IPS-18c (cell line): ENCODE results near the gene LY6G6D.

Source experiments
- H3K4me3 ChIP-seq: 2 replicates; pipeline ENCODE4 v1.7.0; 2013; ENCODE audit warnings: low read depth, mild to moderate bottlenecking, low read length, moderate library complexity; ENCODE audit not compliant: insufficient read depth
- H3K9me3 ChIP-seq: one replicate; pipeline ENCODE4 v1.6.1; 2013; ENCODE audit warnings: mild to moderate bottlenecking, low read length, moderate library complexity; ENCODE audit not compliant: control insufficient read depth, insufficient read depth

Gene LY6G6D

GRCh38 chr6:31710523-31711219 is 4.5 kb upstream of the LY6G6D start:
- Histone ChIP-seq H3K4me3 (no peak overlapping the region), H3K9me3 (no peaks in the 10 kb centered on the region)

DNA sequence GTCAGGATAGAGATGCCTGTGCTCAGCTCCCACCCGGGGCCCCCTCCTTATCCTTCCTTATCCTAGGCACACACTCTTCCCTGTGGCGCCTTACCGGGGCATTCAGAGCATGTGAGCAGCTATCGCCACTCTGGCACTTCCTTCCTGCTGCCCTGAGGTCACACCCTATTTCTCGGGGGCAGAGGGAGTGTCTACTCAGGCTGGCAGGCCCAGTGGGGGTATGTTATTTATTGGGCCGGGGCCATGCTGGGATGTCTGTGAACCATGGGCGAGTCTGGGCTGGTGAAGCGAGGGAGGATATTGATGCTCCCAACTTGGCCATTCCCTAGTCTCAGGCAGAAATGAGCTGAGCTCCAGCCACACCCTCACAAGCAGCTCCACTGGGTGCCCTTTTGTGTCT is 3.9 kb upstream of the LY6G6D start:
- H3K4me3 ChIP-seq, result no peak overlapping the region
- H3K9me3 ChIP-seq, result no peaks in the 10 kb centered on the region

- Histone ChIP-seq H3K4me3 (no peak overlapping the region), H3K9me3 (no peaks in the 10 kb centered on the region)
These were observed 2.9 kb upstream of the LY6G6D start for GRCh38 chr6:31712296-31712695.

DNA sequence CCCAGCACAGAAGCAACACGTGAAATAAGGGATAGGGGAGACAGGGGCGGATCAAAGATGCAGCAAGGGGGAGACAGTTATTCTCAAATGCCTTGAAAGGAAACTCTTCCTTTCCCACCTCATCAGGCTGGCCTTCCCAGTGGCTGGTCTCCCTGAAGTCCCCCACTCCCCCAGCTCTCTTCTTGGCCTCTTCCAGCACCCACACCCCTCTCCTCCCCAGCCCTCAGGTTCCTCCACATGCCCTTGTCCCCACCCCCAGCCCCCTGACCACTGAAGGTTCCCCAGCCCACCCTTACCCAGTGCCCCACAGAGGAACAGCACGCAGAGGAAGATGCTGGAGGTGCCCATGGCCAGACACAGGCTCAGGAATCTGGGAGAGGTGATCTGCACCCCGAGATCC is 1.7 kb upstream of the LY6G6D start:
- Histone ChIP-seq H3K9me3 (no peaks in the 10 kb centered on the region), H3K4me3 (no peak overlapping the region)

DNA sequence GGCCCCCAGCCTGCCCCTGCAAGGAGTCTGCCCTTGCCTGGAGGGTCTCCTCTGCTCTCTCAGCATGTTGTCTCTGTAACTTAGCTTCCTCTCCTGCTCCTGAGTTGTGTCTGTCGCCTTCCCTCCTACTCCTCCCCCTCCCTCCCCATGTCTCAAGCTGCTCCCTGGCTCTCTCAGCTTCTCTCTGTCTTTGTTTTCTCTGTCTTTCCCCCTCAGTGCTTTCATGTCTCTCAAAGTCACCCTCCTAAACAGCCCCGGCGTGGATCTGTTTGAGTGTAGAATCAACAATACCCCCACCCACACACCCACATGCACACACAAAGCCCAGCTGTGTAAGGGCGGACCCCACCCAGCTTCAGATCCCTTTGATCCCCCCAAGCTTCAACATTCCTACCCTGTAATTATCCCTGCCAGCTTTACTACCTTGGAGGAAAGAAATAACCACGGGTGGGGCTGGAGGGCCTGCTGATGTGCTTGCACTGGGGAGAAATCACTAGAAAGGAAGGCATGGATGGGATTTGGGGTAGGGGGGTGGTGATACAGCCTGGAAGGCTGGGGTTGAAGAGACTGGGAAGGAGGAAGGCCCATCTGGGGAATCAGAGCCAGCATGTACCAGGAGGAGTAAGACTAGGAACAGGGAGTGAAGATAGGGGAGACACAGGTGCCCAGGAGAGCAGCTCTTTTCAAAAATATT is 1.0 kb upstream of the LY6G6D start:
- Histone ChIP-seq H3K9me3 (no peaks in the 10 kb centered on the region), H3K4me3 (no peak overlapping the region)

DNA sequence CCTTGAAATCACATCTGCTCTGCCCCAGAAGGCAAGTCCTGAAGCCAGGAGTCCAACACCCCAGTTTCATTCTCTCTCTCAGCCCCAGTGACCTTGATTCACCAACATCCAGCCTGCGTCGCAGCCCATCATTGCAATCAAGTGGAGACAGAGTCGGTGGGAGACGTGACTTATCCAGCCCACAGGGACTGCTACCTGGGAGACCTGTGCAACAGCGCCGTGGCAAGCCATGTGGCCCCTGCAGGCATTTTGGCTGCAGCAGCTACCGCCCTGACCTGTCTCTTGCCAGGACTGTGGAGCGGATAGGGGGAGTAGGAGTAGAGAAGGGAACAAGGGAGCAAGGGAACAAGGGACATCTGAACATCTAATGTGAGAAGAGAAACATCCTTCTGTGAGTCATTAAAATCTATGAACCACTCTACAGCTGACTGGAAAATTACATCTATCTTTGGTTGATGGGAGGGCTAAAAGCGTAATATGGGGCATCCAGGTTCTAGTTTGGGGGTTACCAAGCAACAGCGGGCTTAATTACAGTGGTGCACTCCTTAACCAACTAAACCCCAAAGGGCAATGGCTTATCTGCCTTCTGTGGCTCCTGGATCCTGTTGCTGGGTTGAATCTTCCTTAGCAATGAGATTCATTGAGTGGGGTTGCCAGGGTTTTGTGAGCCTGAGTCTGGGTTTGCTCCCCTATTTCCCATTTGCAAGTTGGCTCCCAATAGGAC is 2.5 kb downstream of the LY6G6D start:
- H3K9me3 ChIP-seq, result no peaks in the 10 kb centered on the region
- H3K4me3 ChIP-seq, result no peak overlapping the region

GRCh38 chr6:31718265-31718664 is 3.1 kb downstream of the LY6G6D start:
- Histone ChIP-seq H3K4me3 (no peak overlapping the region), H3K9me3 (no peaks in the 10 kb centered on the region)

DNA sequence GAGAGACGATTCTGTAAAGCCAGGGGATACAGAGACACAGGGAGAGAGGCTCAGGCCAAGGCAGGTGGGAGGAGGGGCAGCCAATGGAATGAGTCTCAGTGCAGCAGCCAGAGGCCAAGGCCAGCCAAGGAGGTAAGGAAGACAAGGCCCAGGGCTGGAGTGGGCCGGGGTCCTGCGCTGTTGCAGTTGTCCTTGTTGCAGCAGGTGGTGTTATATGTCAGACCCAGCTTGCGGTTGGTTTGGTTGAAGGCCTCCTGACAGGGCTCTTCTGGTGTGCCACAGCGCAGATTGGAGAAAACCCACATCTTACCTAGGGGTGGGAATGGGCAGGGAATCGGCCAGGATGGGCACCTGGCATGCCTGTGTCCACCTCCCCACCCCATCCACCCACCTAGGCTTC is 3.9 kb downstream of the LY6G6D start:
- no peaks in the 10 kb centered on the region for H3K9me3 ChIP-seq
- H3K4me3 ChIP-seq, result no peak overlapping the region

DNA sequence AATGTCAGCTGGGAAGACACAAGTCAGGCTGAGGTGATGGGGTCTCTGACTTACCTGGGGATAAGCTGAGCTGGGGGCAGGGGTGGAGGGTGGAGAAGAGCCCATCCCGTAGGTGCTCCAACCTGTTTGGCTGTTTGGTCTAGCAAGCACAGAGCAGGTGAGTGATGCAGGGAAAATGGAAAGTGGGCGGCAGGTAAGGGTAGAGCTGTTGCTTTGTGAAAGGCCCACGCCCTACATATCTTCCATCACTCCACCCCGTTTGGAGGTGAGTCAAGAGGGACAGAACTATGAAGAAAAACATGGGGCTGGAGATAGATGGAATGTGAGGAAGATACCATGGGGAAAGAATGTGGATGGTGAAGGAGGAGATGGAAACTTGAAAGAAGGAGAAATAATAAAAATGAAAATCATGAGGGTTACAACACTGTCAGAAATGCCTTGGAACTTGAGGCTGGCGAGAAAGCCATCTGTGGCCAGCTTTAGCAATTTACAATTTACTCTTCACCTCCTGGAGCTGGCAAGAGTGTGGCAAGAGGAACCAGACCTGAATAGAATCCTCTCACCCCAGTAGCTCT is 5.1 kb downstream of the LY6G6D start:
- H3K4me3 ChIP-seq, result no peak overlapping the region
- H3K9me3 ChIP-seq, result no peaks in the 10 kb centered on the region

- H3K9me3 ChIP-seq, result no peaks in the 10 kb centered on the region
These were observed 6.3 kb downstream of the LY6G6D start, which contains the start of gene LY6G6C for GRCh38 chr6:31721351-31722020. Gene LY6G6C (minus strand): TSS chr6:31721746. CDS start chr6:31721679, 67 bp downstream.

GRCh38 chr6:31722173-31722572 is 7.0 kb downstream of the LY6G6D start:
- Histone ChIP-seq H3K4me3 (no peak overlapping the region), H3K9me3 (no peaks in the 10 kb centered on the region)

More at GRCh38 chr6:31721351-31722020, 6.3 kb downstream of the LY6G6D start, which contains the start of gene LY6G6C:
- no peak within 1 kb of the TSS for H3K4me3 ChIP-seq

- Histone ChIP-seq H3K4me3 (no peak within 1 kb of the TSS), H3K9me3 (no peaks in the 10 kb centered on the region)
These were observed 8.3 kb downstream of the LY6G6D start, which contains the start of gene MPIG6B for GRCh38 chr6:31723245-31723979. Gene MPIG6B (plus strand): TSS chr6:31723373. CDS start chr6:31723384, 11 bp downstream.

- H3K4me3 ChIP-seq, result no peak overlapping the region
- no peaks in the 10 kb centered on the region for H3K9me3 ChIP-seq
These were observed 9.0 kb downstream of the LY6G6D start for GRCh38 chr6:31723980-31724691.

DNA sequence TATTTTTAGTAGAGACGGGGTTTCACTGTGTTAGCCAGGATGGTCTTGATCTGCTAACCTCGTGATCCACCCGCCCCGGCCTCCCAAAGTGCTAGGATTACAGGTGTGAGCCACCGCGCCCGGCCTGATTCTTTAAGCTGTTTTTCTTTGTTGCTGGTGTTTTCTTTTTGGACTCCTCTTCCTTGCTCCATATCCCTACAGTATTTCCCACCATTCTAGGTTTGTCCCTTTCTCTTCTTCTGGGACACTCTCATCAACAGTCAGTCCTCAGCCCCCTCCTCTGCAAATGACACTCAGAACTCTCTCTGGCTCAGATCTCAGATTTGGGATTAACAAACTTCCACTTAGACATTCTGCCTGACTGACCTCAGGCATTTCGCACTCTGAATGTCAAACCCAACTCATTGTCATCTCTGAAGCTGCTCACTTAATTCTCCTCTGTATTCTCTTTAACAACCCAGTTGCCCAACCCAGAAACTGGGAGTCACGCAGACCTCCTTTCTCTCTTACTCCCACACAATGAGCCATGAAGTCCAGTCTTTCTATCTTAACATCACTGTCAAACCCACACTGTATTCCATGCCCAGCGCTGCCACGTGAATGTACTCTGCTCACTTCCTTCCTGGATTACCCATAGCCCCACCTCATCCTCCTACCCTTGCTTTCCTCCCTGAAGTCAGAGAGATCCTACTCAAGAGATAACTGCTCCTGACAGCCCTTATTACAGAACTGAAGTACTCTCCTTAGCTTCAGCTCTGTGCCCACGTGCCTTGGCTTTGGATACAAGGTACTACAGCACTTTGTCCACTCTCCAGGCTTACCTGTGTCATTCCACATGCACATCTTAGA is 10.6 kb downstream of the LY6G6D start:
- Histone ChIP-seq H3K9me3 (no peaks in the 10 kb centered on the region), H3K4me3 (no peak overlapping the region)

DNA sequence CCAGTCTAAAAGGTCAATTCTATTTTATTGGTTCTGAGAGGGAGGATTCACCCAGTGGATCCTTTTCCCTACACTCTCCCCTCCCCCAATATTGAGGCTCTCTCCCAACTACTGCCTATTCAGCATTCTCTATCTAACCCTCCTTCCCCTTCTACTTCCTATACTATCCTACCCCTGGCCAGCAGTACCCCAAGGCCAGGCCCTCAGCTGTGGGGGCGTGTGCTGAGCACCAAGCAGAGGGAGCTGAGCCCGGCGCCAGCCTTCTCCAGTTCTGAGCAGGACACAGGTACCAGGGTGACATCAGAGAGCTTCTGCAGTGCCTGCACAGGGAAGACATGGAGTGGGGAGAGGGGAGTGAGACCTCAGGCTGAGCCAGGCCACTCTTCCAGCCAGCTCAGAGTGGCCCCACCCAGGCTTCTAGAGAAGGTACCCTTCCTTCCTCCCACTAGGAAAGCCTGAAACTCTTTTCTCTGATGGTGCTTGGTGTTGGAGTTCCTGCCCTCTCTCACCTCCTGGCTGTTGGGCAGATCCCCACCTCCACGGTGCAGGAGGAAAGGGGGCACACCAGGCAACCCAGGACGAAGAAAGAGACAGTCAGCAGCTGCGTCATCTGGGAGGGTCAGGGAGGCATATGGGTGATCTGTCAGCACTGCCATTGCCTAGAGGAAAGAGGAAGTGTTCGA is 12.0 kb downstream of the LY6G6D start:
- Histone ChIP-seq H3K9me3 (no peaks in the 10 kb centered on the region), H3K4me3 (no peak overlapping the region)
